Measurements from ENCODE around the gene TMEM40.
"Not testable (repeated sequence)": the region's sequence is repeated elsewhere in the genome, so short reads cannot be mapped to it uniquely, and the experiment has no call there.

The TMEM40 gene

GRCh38 chr3:12710062-12710461 lies 49.0 kb downstream of the TMEM40 start:
- no peak for DNase-seq

- DNase-seq = no peak
Observed at GRCh38 chr3:12709334-12709733, 49.7 kb downstream of the TMEM40 start.

GRCh38 chr3:12708584-12709192 lies 50.4 kb downstream of the TMEM40 start:
- DNase-seq = no peak

- no peak for DNase-seq
Observed at GRCh38 chr3:12707449-12707848, 51.6 kb downstream of the TMEM40 start.

GRCh38 chr3:12706504-12707253 lies 52.4 kb downstream of the TMEM40 start:
- DNase-seq = no peak

- no peak for DNase-seq
Observed at GRCh38 chr3:12705981-12706380, 53.1 kb downstream of the TMEM40 start.

GRCh38 chr3:12705374-12705926 lies 53.6 kb downstream of the TMEM40 start:
- DNase-seq = no peak

- no peak for DNase-seq
Observed at GRCh38 chr3:12702501-12702900, 56.6 kb downstream of the TMEM40 start.

- DNase-seq = not testable (repeated sequence)
Observed at GRCh38 chr3:12701601-12702000, 57.5 kb downstream of the TMEM40 start.

- no peak for DNase-seq
Observed at GRCh38 chr3:12700800-12701199, 58.3 kb downstream of the TMEM40 start.

GRCh38 chr3:12695916-12696315 lies 63.1 kb downstream of the TMEM40 start:
- no peak for DNase-seq

GRCh38 chr3:12695112-12695511 lies 63.9 kb downstream of the TMEM40 start:
- no peak for DNase-seq

- no peak for DNase-seq
Observed at GRCh38 chr3:12692444-12692843, 66.6 kb downstream of the TMEM40 start.

GRCh38 chr3:12689997-12690711 lies 68.9 kb downstream of the TMEM40 start:
- no peak for DNase-seq

GRCh38 chr3:12687948-12688347 lies 71.1 kb downstream of the TMEM40 start:
- DNase-seq = no peak

- DNase-seq = no peak
Observed at GRCh38 chr3:12686096-12686495, 73.0 kb downstream of the TMEM40 start.

Measured in NCI-H1105 (cell line).